HG03196 (cell line): ENCODE data around the gene ALPI.
"Not testable (repeated sequence)": the region's sequence is repeated elsewhere in the genome, so short reads cannot be mapped to it uniquely, and the experiment has no call there.

Experiments used
- ATAC-seq: cut with Tn5 transposase; IDR thresholded peaks from one replicate; pipeline ENCODE4 v1.9.1; 2021; ENCODE audit not compliant: unreplicated experiment

Gene ALPI

GRCh38 chr2:232455426-232456255 lies at the start of gene ALPI:
Gene ALPI, plus strand, starts transcription at chr2:232456153. Its CDS starts 47 bp downstream, at chr2:232456200.
- no peak for ATAC-seq

GRCh38 chr2:232406556-232407310 lies 49.2 kb upstream of the ALPI start, which contains the start of gene ALPG:
Gene ALPG, plus strand, starts transcription at chr2:232406844. Its CDS starts 51 bp downstream, at chr2:232406895.
- ATAC-seq, result no peak

DNA sequence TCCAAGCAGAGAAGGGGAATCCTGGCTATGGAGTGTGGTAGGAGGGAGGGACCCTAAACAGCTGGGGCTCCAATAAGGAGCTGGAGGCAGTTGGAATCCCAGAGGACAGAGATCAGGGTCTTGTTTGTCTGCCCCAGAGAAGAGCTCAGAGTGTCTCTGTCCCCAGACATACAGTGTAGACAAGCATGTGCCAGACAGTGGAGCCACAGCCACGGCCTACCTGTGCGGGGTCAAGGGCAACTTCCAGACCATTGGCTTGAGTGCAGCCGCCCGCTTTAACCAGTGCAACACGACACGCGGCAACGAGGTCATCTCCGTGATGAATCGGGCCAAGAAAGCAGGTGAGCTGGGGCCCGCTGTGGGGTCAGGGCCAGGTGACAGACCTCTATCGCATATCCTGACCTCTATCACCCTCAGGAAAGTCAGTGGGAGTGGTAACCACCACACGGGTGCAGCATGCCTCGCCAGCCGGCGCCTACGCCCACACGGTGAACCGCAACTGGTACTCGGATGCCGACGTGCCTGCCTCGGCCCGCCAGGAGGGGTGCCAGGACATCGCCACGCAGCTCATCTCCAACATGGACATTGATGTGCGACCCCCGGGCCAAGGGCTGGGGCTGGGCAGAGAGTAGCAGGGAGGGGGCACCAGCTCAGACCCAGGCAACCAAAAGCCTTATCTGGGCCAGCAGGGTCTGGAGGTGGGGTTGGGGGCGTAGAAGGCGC lies 48.4 kb upstream of the ALPI start:
- ATAC-seq, result not testable (repeated sequence)

DNA sequence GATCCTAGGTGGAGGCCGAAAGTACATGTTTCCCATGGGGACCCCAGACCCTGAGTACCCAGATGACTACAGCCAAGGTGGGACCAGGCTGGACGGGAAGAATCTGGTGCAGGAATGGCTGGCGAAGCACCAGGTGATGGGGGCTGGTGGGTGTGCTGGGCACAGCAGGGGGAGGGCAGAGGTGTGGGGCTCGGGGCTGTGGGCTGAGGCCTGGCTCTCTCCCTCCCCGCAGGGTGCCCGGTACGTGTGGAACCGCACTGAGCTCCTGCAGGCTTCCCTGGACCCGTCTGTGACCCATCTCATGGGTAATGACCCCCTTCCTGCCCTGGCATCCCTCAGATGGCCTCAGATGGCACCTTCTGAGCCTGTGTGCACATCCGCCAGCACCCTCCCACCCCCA lies 47.7 kb upstream of the ALPI start:
- ATAC-seq, result not testable (repeated sequence)

- not testable (repeated sequence) for ATAC-seq
Observed at GRCh38 chr2:232409617-232410016, 46.3 kb upstream of the ALPI start.

DNA sequence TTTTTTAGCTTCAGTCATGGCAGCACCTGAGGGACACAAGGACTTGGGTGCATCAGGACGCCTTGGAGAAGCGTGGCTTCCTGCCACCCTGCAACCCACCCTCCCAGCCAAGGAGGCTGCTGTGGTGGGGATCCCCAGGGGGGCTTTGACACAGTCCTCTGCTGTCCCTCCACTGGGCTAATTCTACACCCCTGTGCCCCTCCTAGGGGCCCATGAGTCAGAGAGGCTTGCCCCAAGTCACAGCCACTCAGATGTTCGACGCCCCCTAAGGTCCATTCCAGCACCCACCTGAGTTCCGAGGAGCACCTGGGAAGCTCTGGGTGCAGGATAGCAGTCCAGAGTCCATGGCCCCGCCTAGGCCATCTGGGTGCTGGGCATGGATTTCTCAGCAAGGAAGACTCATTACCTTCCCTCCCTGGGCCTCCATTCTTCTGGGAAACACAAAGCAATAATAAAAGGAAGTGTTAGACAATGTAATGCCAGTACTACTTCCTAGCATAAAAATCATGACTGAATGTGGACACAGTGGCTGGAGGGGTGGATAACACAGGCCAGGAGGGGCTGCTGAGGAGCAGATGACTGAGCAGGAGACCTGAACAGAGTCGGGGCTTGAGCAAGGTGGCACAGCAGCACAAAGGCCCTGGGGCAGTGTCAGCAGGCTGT lies 45.6 kb upstream of the ALPI start:
- no peak for ATAC-seq

GRCh38 chr2:232411901-232412629 lies 43.9 kb upstream of the ALPI start:
- no peak for ATAC-seq

GRCh38 chr2:232412986-232413385 lies 43.0 kb upstream of the ALPI start:
- no peak for ATAC-seq

DNA sequence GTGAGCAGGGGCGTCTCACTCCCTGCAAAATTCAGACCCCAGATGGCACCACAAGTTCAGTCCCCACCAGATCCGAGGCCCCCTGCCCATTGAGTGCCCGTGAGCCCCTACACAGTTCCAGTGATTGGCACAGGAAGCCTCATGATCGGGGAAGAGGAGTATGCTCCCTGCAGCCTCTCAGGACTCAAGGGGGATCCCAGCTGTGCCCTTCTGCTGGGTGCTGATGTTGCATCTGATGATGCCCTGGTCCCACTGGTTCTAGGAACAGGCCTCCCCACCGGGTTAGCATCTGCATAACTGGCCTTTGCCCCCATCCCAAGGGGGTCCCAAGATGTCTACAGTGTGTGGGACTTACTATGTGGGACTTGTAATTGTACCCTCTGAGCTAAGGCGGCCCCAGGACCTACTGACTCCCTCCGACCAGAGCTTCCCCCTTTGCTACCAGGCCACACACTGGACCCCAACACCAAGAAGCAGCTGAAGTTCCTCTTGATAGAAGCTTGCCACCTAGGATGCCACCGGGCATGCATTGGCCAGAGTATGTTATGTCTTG lies 40.7 kb upstream of the ALPI start:
- no peak for ATAC-seq

- no peak for ATAC-seq
Observed at GRCh38 chr2:232415736-232416520, 40.0 kb upstream of the ALPI start.

DNA sequence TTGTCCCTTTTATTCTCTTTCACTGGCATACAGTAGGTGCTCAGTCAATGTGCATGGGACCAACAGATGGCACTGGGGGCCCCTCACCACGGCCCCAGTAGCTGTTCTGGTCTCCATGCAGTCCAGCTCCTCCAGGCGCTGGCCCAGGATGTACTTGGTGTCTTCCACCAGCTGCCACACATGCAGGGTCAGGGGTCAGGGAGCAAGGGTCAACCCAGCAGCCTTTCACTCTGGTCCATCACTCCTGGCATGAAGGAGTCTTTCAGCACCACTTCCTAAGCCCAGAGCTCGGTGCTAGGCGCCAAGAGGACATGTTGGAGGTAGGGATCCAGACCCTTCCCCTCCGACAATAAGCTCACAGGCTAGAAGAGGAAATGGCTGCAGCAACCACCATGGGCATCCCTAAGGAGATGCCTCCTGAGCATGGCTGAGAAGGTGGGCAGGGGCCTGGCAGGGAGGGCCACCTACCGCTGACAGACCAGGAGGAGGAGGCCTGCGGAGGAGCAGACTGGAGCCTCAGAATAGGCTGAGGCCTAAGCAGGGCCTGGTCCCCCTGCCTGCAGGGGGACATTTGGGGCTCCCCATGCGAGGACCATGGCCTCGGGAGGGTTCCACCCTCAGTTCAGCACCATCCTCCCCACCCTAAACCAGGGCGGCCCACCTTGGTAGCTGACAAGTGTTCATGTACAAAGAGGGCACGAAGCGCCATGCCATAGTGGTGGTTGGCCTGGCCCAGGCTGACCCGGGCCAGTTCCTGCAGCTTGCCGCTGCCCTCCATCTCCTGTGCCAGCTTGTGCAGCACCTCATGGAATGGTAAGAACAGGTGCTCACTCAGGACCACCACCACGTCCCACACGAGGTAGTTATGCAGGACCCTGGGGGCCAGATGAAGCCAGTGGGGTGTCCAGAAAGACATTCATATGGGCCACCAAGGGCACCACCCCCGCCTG lies 39.2 kb upstream of the ALPI start:
- no peak for ATAC-seq

DNA sequence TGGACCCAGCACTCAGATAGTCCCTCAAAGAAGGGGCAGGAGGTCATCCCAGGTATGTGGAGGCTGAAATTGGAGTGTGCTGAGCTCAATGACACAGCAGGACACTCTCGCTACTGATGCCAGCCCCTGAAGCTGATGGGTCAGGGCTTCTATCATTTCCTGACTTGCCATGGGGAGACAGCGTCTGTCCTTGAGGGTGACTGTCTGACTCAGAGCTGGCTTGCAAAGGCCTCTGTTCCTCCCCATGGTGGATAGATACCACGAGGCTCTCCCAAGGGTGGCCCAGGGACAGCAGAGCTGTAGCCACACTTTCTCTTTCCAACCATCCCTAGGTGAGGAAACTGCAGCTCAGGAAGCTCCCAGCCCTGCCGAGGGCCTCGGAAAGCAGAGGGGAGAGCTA lies 38.5 kb upstream of the ALPI start:
- no peak for ATAC-seq

GRCh38 chr2:232418056-232418455 lies 37.9 kb upstream of the ALPI start:
- ATAC-seq, result no peak

DNA sequence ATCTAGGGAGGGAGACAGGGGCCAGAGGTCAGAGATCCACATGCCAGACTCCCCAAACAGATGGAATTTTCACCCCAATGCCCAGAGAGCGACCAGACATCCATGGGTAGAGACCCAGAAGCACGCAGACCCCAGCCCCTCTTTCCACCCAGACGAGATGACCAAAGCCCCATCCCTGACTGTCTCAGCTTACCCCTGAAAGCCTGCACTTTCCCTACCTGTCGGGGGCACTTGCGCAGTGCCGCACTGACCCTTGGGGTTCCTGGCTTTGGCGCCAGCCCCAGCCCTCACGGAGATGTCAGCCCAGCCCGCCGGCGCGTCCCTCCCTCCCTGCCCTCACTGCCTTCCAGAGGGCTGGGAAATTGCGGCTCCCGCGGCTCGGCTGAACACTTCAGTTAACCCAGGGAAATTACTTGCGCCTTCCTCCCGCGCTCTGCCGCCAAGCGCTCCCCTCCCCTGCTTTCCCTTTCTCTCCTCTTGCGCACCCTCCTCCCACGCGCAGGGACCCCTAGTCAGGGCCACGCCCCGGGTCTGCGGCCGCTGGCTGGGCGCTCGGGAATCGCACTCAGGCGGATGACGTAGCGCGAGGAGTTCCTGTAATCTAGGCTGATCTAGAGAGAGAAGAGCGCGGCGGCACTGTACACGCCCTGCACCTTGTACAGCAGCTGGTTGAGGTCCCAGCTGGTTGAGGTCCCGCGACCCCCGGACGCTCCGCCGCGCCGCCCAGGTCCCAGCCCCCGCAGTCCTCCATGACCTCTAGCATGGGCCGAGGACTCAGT lies 37.3 kb upstream of the ALPI start:
- no peak for ATAC-seq

GRCh38 chr2:232419245-232420072 lies 36.5 kb upstream of the ALPI start:
- no peak for ATAC-seq

- no peak for ATAC-seq
Observed at GRCh38 chr2:232420073-232420454, 35.9 kb upstream of the ALPI start.
